Stomach smooth muscle (tissue), 2 donors: ENCODE data around the gene ADPRH.
A peak's percentile ranks its signal among the peaks of the same experiment; 100 is the strongest.

Source experiments
- H3K27ac ChIP-seq: one replicate; pipeline ENCODE4 v1.7.0; 2013; ENCODE audit warnings: mild to moderate bottlenecking, low read length, inconsistent platforms
- H3K27me3 ChIP-seq, 2 donors: one replicate each; pipeline ENCODE4 v1.7.0; 2013; ENCODE audit warnings: low read length in 2 of 2; ENCODE audit not compliant: insufficient read depth in 2 of 2, control insufficient read depth in 1 of 2
- H3K36me3 ChIP-seq, 2 donors: one replicate each; pipeline ENCODE4 v1.7.0; 2013; ENCODE audit warnings: low read length in 2 of 2; ENCODE audit not compliant: control insufficient read depth in 2 of 2, insufficient read depth in 2 of 2
- H3K4me1 ChIP-seq: one replicate; pipeline ENCODE4 v1.7.0; 2013; ENCODE audit warnings: low read length; ENCODE audit not compliant: control insufficient read depth, insufficient read depth
- H3K4me3 ChIP-seq, 2 donors: one replicate each; pipeline ENCODE4 v1.7.0; 2013; ENCODE audit warnings: low read length in 2 of 2
- H3K9ac ChIP-seq, 2 donors: one replicate each; pipeline ENCODE4 v1.7.0; 2013; ENCODE audit warnings: low read length in 2 of 2, mild to moderate bottlenecking in 1 of 2
- H3K9me3 ChIP-seq, 2 donors: one replicate each; pipeline ENCODE4 v1.7.0; 2013; ENCODE audit warnings: low read length in 2 of 2; ENCODE audit not compliant: control insufficient read depth in 2 of 2
- donor health status: healthy.
- donor health status: Pancreatic carcinoma.

Gene ADPRH

DNA sequence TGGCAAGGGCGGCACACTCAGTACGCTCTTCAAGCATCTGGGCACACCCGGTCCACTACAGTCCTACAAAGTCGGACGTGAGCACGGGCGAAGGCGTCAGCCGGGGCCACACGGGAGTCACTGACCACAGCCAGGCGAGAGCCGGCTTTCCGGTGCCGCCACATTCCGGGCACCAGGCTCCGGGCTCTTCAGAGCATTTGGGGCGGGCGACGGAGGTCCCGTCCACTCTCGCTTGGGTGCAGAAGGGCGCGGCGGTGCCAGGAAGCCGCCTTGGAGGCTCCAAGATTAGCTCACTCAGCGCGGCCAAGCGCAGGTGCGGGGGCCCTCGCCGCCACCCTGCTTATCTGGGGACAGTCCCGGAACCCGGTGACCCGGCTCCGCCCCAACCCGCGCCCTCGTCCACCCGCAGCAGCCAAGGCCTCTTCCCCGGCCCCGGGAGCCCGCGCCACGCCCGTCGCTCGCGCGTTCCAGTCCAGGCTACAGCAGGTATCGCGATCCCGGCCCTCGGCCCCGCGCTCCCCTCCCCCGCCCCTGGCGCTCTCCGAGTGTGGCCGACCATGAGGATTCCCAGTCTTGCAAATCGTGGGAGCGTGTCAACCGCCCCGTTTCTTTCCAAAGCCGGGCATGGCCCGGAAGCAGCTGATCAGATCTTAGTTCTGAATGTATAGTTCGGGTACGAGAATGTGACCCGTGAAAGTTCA lies at the start of gene ADPRH:
ADPRH (plus strand) TSS at position 127 of the 701 bp plus-strand sequence. CDS start 2,678 bp downstream, outside the sequence.
- Histone ChIP-seq H3K27me3 (no peaks in the 10 kb centered on the region), H3K27ac (peak within 1 kb of the TSS; percentile 91), H3K9ac (peak within 1 kb of the TSS; percentile 83 to 95), H3K36me3 (no peaks in the 10 kb centered on the region), H3K4me1 (peaks cover 8% of the 10 kb centered on the region), H3K4me3 (peak within 1 kb of the TSS; percentile 77 to 80), H3K9me3 (no peaks in the 10 kb centered on the region)

DNA sequence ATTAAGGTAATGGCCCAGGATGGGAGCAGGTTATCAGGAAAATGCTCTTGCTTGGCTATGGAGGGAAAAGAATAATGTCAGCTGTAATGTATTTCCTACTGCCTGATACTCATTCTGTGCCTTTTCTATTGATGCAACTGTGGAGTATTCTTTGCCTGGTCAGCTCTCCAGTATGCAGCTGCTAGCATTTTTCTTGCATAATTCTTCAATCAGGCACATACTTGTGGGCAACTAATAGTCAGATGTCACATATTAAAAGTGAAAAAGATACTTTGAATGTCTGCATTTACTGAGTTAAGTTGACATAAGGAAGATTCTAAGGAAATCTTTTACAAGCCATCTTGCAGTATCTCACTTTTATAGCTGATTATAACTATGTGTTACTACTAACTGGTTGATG lies 49.4 kb upstream of the ADPRH start:
- Histone ChIP-seq H3K9ac (no peak overlapping the region), H3K4me3 (no peak overlapping the region), H3K4me1 (no peaks in the 10 kb centered on the region), H3K27ac (no peak overlapping the region), H3K9me3 (no peaks in the 10 kb centered on the region), H3K27me3 (no peaks in the 10 kb centered on the region), H3K36me3 (peaks cover 3 to 4% of the 10 kb centered on the region in 2 donors)

DNA sequence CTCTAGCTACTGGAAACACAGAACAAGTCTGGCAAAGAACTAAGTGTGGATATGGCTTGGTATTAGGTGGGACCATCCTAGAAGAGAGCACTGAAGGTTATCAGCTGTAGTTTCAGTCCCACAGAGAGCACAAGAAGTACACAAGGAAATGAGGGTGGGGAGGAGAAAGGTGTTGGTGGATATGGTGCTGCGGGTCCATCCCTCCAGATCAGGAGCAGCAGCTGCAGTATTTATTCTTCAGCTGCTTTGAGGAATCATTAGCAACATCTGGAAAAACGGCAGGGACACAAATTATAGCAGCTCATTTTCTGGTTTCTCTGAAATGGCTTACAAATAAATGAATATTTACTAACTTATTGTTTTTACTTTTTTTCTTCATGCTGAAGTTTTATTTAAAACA lies 48.8 kb upstream of the ADPRH start:
- no peaks in the 10 kb centered on the region for H3K27me3 ChIP-seq
- H3K4me3 ChIP-seq: no peak overlapping the region
- no peak overlapping the region for H3K27ac ChIP-seq
- no peaks in the 10 kb centered on the region for H3K9me3 ChIP-seq
- H3K4me1 ChIP-seq: no peaks in the 10 kb centered on the region
- H3K36me3 ChIP-seq: peaks cover 0 to 4% of the 10 kb centered on the region in 2 donors
- no peak overlapping the region for H3K9ac ChIP-seq

DNA sequence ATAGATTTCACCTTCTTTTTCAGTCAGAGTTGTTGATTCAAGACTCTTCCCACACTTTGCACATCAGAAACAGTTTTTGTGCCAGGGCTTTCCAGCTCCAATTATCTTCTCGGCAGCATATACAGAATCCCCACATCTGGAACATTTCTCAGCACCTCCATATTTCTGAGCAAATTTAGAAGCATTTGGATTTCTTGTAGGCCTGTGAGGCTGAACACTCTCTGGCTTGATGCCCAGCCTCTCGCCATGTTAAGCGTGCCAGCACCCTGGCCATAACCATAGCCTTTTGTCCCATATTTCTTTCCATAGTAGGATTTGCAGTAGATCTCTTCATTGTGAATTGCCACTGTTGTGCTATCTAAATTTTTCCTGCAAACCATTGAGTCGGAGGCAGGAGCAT lies 48.1 kb upstream of the ADPRH start:
- H3K27me3 ChIP-seq: no peaks in the 10 kb centered on the region
- no peak overlapping the region for H3K4me3 ChIP-seq
- H3K4me1 ChIP-seq: no peaks in the 10 kb centered on the region
- H3K9me3 ChIP-seq: no peaks in the 10 kb centered on the region
- no peak overlapping the region for H3K27ac ChIP-seq
- H3K9ac ChIP-seq: no peak overlapping the region
- peaks cover 0 to under 1% of the 10 kb centered on the region in 2 donors for H3K36me3 ChIP-seq

DNA sequence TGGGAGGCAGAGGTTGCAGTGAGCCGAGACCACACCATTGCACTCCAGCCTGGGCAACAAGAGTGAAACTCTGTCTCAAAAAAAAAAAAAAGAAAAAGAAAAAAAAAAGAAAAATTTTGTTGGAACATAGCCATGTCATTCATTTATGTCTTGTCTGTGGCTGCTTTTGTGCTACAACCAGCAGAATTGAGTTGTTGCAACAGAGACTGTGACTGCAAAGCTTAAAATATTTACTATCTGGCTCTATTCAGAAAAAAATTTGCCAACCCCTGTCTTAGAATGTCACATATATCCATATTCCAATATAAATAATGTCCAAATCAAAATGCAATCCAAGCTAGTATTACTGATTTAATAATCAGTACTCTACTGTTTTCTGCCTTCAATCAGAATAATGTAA lies 45.0 kb upstream of the ADPRH start:
- no peaks in the 10 kb centered on the region for H3K9me3 ChIP-seq
- H3K4me3 ChIP-seq: no peak overlapping the region
- no peaks in the 10 kb centered on the region for H3K4me1 ChIP-seq
- no peaks in the 10 kb centered on the region for H3K27me3 ChIP-seq
- H3K36me3 ChIP-seq: no peaks in the 10 kb centered on the region
- no peak overlapping the region for H3K27ac ChIP-seq
- no peak overlapping the region for H3K9ac ChIP-seq

DNA sequence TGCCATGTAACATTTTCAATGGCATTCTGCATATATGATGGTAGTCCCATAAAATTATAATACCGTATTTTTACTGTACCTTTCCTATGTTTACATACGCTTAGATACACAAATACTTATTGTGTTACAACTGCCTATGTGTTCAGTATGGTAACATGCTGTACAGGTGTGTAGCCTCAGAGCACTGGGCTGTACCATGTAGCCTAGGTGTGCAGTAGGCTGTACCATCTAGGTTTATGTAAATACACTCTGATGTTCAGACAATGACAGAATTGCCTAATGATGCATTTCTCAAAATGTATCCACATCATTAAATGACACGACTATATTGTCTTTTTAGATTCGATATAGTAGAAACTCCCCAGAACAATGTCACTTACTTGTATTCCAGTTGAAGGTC lies 42.5 kb upstream of the ADPRH start:
- Histone ChIP-seq H3K9ac (no peak overlapping the region), H3K4me1 (no peaks in the 10 kb centered on the region), H3K36me3 (no peaks in the 10 kb centered on the region), H3K4me3 (no peak overlapping the region), H3K9me3 (no peaks in the 10 kb centered on the region), H3K27ac (no peak overlapping the region), H3K27me3 (no peaks in the 10 kb centered on the region)

- Histone ChIP-seq H3K27ac (no peak overlapping the region), H3K36me3 (no peaks in the 10 kb centered on the region), H3K9ac (no peak overlapping the region), H3K9me3 (no peaks in the 10 kb centered on the region), H3K4me3 (no peak overlapping the region), H3K4me1 (no peaks in the 10 kb centered on the region), H3K27me3 (no peaks in the 10 kb centered on the region)
Measured at GRCh38 chr3:119538772-119539171, 40.5 kb upstream of the ADPRH start.

- Histone ChIP-seq H3K36me3 (no peaks in the 10 kb centered on the region), H3K27ac (no peak overlapping the region), H3K4me1 (no peaks in the 10 kb centered on the region), H3K9ac (no peak overlapping the region), H3K27me3 (no peaks in the 10 kb centered on the region), H3K4me3 (no peak overlapping the region), H3K9me3 (no peaks in the 10 kb centered on the region)
Measured at GRCh38 chr3:119541547-119541946, 37.7 kb upstream of the ADPRH start.

GRCh38 chr3:119542168-119542767 lies 37.0 kb upstream of the ADPRH start:
- Histone ChIP-seq H3K4me1 (no peaks in the 10 kb centered on the region), H3K9me3 (no peaks in the 10 kb centered on the region), H3K9ac (no peak overlapping the region), H3K27me3 (no peaks in the 10 kb centered on the region), H3K36me3 (no peaks in the 10 kb centered on the region), H3K27ac (no peak overlapping the region), H3K4me3 (no peak overlapping the region)

DNA sequence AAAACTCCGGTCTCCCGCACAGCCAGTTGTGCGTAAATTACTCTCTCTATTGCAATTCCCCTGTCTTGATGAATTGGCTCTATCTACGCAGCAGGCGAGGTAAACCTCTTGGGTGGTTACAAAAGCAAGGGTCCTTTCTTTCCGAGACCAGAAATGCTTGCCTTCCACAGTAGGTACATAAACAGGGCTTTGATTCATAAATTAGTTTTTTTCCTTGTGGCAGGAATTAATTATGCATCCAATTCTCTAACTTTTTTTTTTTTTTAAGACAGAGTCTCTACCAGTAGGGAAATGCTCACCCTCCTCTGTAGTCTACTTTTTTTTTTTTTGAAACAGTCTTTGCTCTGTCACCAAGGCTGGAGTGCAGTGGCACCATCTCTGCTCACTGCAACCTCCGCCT lies 36.1 kb upstream of the ADPRH start:
- no peaks in the 10 kb centered on the region for H3K27me3 ChIP-seq
- no peaks in the 10 kb centered on the region for H3K9me3 ChIP-seq
- no peak overlapping the region for H3K27ac ChIP-seq
- H3K4me3 ChIP-seq: no peak overlapping the region
- H3K36me3 ChIP-seq: no peaks in the 10 kb centered on the region
- H3K9ac ChIP-seq: no peak overlapping the region
- H3K4me1 ChIP-seq: no peaks in the 10 kb centered on the region

DNA sequence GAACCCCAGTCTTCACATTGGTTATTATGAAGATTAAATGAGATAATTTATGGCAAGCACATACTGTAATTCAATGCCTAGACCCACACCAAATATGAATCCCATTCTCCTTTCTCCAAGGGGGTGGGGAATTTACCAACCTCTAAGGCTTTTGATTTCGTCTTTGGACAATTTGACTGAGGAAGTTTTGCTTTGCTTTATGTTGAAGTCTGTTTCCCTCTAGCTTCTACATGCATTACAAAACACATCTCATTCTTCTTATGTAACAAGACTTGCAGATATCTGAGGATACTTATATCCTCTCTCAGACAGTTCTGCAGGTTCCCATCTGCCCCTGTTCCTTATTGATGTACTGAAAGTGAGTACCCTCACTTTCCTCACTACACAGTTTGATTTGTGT lies 32.1 kb upstream of the ADPRH start:
- no peaks in the 10 kb centered on the region for H3K4me1 ChIP-seq

More for the DNA sequence above, 32.1 kb upstream of the ADPRH start:
- no peak overlapping the region for H3K4me3 ChIP-seq
- no peaks in the 10 kb centered on the region for H3K27me3 ChIP-seq
- H3K27ac ChIP-seq: no peak overlapping the region
- no peaks in the 10 kb centered on the region for H3K9me3 ChIP-seq
- H3K36me3 ChIP-seq: no peaks in the 10 kb centered on the region
- no peak overlapping the region for H3K9ac ChIP-seq
